HG02938 (cell line): ENCODE data around the gene RIMKLA.
A peak's percentile ranks its signal among the peaks of the same experiment; 100 is the strongest.

Experiments used
- ATAC-seq: cut with Tn5 transposase; IDR thresholded peaks from one replicate; pipeline ENCODE4 v1.9.1; 2021; ENCODE audit warnings: mild to moderate bottlenecking, moderate library complexity; ENCODE audit not compliant: unreplicated experiment

The RIMKLA gene

GRCh38 chr1:42380586-42381279 lies at the start of gene RIMKLA:
Gene RIMKLA (plus strand): TSS chr1:42380792. CDS start chr1:42380935, 143 bp downstream.
- peak; percentile 67 for ATAC-seq

GRCh38 chr1:42332877-42333276 lies 47.7 kb upstream of the RIMKLA start:
- ATAC-seq, result no peak

GRCh38 chr1:42333662-42334239 lies 46.8 kb upstream of the RIMKLA start:
- ATAC-seq, result peak; percentile 21

GRCh38 chr1:42334240-42335049 lies 46.1 kb upstream of the RIMKLA start:
- peak; percentile 48 for ATAC-seq

- peak; percentile 53 for ATAC-seq
These were observed 45.4 kb upstream of the RIMKLA start, which contains the start of gene FOXJ3 for GRCh38 chr1:42335050-42335808. Gene FOXJ3 (minus strand): TSS chr1:42335235. CDS start chr1:42311093, 24,142 bp downstream.

GRCh38 chr1:42335809-42336518 lies 44.6 kb upstream of the RIMKLA start:
- no peak for ATAC-seq

- no peak for ATAC-seq
These were observed 43.6 kb upstream of the RIMKLA start for GRCh38 chr1:42336978-42337377.

GRCh38 chr1:42340093-42340492 lies 40.5 kb upstream of the RIMKLA start:
- no peak for ATAC-seq

- ATAC-seq, result no peak
These were observed 39.7 kb upstream of the RIMKLA start for GRCh38 chr1:42340901-42341300.

- no peak for ATAC-seq
These were observed 37.5 kb upstream of the RIMKLA start for GRCh38 chr1:42343049-42343448.

- no peak for ATAC-seq
These were observed 32.1 kb upstream of the RIMKLA start for GRCh38 chr1:42348498-42348897.

- ATAC-seq, result no peak
These were observed 30.5 kb upstream of the RIMKLA start for GRCh38 chr1:42350086-42350485.

GRCh38 chr1:42358791-42359190 lies 21.8 kb upstream of the RIMKLA start:
- no peak for ATAC-seq

GRCh38 chr1:42359466-42359865 lies 21.1 kb upstream of the RIMKLA start:
- ATAC-seq, result no peak

GRCh38 chr1:42364089-42364488 lies 16.5 kb upstream of the RIMKLA start:
- ATAC-seq, result no peak

GRCh38 chr1:42364542-42364941 lies 16.1 kb upstream of the RIMKLA start:
- ATAC-seq, result no peak

- no peak for ATAC-seq
These were observed 15.5 kb upstream of the RIMKLA start for GRCh38 chr1:42365118-42365517.

GRCh38 chr1:42368096-42368795 lies 12.3 kb upstream of the RIMKLA start:
- ATAC-seq, result no peak

GRCh38 chr1:42369471-42369870 lies 11.1 kb upstream of the RIMKLA start:
- no peak for ATAC-seq
